ENCODE measurements around the gene AKR7A3. TPM values are rescaled to one million over a fixed set of nuclear protein-coding genes. Genes with fewer than 3 reads are reported as not detected.

The AKR7A3 gene
- total RNA-seq, 1 experiment from 2014 or later: 1.5 TPM

DNA sequence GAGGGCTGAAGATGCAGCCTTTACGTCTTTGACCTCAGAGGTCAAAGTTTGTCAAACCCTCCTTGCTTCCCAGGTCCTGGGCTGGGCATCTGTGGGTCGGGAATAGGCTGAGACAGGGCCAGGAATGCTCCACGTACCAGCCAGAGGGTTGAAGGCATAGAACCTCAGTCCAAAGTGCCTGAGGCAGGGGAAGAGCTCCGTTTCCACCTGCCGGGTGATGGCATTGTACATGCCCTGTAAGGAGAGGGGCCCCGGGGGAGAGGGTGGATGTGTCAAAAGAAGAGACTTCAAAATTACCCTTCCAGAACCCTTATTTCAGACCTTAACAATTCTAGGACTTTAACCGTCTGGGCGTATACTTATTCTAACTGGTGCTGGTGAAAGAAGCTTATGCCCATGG is 3.7 kb downstream of the AKR7A3 start:
- no peak overlapping the region for H3K4me3 Mint-ChIP-seq
- POLR2A ChIA-PET: no interaction called here
- no peak for ATAC-seq
- peaks cover 30% of the 10 kb centered on the region for H3K27me3 Mint-ChIP-seq (ENCODE audit: low read depth)
- H3K4me1 Mint-ChIP-seq: peaks cover 6% of the 10 kb centered on the region
- CTCF ChIA-PET: no interaction called here
- TF ChIP-seq, protein P1, sequence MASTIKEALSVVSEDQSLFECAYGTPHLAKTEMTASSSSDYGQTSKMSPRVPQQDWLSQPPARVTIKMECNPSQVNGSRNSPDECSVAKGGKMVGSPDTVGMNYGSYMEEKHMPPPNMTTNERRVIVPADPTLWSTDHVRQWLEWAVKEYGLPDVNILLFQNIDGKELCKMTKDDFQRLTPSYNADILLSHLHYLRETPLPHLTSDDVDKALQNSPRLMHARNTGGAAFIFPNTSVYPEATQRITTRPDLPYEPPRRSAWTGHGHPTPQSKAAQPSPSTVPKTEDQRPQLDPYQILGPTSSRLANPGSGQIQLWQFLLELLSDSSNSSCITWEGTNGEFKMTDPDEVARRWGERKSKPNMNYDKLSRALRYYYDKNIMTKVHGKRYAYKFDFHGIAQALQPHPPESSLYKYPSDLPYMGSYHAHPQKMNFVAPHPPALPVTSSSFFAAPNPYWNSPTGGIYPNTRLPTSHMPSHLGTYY (CRISPR knock-in tag; IDR thresholded peaks at IDR 0.05): no peak
- TF ChIP-seq ZNF121 (CRISPR knock-in tag; IDR thresholded peaks at IDR 0.05) (no peak), CREB1 (CRISPR knock-in tag; IDR thresholded peaks at IDR 0.05) (no peak), JAZF1 (CRISPR knock-in tag; IDR thresholded peaks at IDR 0.05) (no peak), ZNF232 (CRISPR knock-in tag; IDR thresholded peaks at IDR 0.05) (no peak), OVOL2 (CRISPR knock-in tag; IDR thresholded peaks at IDR 0.05; ENCODE audit: borderline replicate concordance) (no peak), ZNF219 (CRISPR knock-in tag; IDR thresholded peaks at IDR 0.05; ENCODE audit: borderline replicate concordance) (no peak), TCF7 (CRISPR knock-in tag; IDR thresholded peaks at IDR 0.05; ENCODE audit: low read depth) (no peak)
- TF ChIP-seq, protein P2, sequence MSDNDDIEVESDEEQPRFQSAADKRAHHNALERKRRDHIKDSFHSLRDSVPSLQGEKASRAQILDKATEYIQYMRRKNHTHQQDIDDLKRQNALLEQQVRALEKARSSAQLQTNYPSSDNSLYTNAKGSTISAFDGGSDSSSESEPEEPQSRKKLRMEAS (CRISPR knock-in tag; IDR thresholded peaks at IDR 0.05): no peak
- TF ChIP-seq, protein P3, sequence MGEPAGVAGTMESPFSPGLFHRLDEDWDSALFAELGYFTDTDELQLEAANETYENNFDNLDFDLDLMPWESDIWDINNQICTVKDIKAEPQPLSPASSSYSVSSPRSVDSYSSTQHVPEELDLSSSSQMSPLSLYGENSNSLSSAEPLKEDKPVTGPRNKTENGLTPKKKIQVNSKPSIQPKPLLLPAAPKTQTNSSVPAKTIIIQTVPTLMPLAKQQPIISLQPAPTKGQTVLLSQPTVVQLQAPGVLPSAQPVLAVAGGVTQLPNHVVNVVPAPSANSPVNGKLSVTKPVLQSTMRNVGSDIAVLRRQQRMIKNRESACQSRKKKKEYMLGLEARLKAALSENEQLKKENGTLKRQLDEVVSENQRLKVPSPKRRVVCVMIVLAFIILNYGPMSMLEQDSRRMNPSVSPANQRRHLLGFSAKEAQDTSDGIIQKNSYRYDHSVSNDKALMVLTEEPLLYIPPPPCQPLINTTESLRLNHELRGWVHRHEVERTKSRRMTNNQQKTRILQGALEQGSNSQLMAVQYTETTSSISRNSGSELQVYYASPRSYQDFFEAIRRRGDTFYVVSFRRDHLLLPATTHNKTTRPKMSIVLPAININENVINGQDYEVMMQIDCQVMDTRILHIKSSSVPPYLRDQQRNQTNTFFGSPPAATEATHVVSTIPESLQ (CRISPR knock-in tag; IDR thresholded peaks at IDR 0.05): no peak
- TF ChIP-seq, protein P4, sequence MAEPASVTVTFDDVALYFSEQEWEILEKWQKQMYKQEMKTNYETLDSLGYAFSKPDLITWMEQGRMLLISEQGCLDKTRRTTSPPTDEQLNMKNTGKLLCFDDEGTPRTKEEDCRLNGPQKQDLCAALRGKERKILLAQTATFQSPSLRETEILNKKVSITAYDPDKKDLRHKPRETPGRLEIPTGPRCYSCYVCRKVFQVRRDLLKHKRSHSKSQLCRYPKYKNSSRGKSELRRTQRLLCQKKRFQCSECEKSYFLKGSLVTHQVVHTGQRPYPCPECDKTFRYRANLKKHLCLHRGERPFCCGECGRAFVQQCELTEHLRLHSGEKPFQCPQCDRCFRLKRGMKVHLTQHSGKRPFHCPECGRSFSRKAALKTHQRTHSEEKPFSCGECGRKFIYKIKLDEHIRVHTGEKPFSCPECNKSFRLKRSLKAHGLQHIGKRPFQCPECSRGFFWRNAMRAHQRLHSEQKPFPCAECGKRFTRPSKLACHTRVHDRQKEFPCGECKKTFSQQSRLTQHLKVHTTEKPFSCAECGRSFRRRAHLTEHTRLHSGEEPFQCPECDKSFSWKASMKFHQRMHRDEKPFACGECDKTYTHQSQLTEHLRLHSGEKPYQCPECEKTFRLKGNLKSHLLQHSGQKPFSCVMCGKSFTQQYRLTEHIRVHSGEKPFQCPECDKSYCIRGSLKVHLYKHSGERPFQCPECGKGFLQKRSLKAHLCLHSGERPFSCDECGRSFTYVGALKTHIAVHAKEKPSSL (CRISPR knock-in tag; conservative IDR thresholded peaks at IDR 0.05): no peak
- TF ChIP-seq, protein P5, sequence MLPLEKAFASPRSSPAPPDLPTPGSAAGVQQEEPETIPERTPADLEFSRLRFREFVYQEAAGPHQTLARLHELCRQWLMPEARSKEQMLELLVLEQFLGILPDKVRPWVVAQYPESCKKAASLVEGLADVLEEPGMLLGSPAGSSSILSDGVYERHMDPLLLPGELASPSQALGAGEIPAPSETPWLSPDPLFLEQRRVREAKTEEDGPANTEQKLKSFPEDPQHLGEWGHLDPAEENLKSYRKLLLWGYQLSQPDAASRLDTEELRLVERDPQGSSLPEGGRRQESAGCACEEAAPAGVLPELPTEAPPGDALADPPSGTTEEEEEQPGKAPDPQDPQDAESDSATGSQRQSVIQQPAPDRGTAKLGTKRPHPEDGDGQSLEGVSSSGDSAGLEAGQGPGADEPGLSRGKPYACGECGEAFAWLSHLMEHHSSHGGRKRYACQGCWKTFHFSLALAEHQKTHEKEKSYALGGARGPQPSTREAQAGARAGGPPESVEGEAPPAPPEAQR (CRISPR knock-in tag; IDR thresholded peaks at IDR 0.05): no peak
- TF ChIP-seq, protein P6, sequence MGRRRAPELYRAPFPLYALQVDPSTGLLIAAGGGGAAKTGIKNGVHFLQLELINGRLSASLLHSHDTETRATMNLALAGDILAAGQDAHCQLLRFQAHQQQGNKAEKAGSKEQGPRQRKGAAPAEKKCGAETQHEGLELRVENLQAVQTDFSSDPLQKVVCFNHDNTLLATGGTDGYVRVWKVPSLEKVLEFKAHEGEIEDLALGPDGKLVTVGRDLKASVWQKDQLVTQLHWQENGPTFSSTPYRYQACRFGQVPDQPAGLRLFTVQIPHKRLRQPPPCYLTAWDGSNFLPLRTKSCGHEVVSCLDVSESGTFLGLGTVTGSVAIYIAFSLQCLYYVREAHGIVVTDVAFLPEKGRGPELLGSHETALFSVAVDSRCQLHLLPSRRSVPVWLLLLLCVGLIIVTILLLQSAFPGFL (CRISPR knock-in tag; IDR thresholded peaks at IDR 0.05; ENCODE audit: borderline replicate concordance): no peak
- TF ChIP-seq, protein P7, sequence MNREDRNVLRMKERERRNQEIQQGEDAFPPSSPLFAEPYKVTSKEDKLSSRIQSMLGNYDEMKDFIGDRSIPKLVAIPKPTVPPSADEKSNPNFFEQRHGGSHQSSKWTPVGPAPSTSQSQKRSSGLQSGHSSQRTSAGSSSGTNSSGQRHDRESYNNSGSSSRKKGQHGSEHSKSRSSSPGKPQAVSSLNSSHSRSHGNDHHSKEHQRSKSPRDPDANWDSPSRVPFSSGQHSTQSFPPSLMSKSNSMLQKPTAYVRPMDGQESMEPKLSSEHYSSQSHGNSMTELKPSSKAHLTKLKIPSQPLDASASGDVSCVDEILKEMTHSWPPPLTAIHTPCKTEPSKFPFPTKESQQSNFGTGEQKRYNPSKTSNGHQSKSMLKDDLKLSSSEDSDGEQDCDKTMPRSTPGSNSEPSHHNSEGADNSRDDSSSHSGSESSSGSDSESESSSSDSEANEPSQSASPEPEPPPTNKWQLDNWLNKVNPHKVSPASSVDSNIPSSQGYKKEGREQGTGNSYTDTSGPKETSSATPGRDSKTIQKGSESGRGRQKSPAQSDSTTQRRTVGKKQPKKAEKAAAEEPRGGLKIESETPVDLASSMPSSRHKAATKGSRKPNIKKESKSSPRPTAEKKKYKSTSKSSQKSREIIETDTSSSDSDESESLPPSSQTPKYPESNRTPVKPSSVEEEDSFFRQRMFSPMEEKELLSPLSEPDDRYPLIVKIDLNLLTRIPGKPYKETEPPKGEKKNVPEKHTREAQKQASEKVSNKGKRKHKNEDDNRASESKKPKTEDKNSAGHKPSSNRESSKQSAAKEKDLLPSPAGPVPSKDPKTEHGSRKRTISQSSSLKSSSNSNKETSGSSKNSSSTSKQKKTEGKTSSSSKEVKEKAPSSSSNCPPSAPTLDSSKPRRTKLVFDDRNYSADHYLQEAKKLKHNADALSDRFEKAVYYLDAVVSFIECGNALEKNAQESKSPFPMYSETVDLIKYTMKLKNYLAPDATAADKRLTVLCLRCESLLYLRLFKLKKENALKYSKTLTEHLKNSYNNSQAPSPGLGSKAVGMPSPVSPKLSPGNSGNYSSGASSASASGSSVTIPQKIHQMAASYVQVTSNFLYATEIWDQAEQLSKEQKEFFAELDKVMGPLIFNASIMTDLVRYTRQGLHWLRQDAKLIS (CRISPR knock-in tag; IDR thresholded peaks at IDR 0.05; ENCODE audit: borderline replicate concordance): no peak
- no peaks in the 10 kb centered on the region for H3K36me3 Mint-ChIP-seq
- H3K9me3 Mint-ChIP-seq: peaks cover under 1% of the 10 kb centered on the region; the same call in 1 of the 2 replicates
- DNase-seq (ENCODE audit: low spot score): no peak
- no peak overlapping the region for H3K27ac Mint-ChIP-seq
